K562 (cell line): Measurements from ENCODE around the gene WASL. TPM values are rescaled to one million over a fixed set of nuclear protein-coding genes. Genes with fewer than 3 reads are reported as not detected.

Experiments
- ATAC-seq: fragments of 200-7000 bp; cut with Tn5 transposase; 3 replicates; pipeline ENCODE4 v1.9.1; 2020; ENCODE audit warnings: moderate library complexity
- BruUV-seq: library from RNA; stranded (reverse); fragments of 400-500 nt; replicated peaks from 2 replicates; lab custom pipeline; 2021; lab: Mats Ljungman, UMichigan
- CTCF ChIA-PET: fragments of 300-600 bp; formaldehyde crosslinking; extraction: SDS; loops from one replicate; lab custom pipeline; 2021; ENCODE audit warnings: low intra/inter-chr PET ratio; lab: Yijun Ruan, JAX
- POLR2A ChIA-PET: fragments of 300-600, 350-650 bp; sonication (Branson Sonifier 250); formaldehyde crosslinking; extraction: SDS; loops from one replicate; lab custom pipeline; 2021; ENCODE audit warnings: antibody characterized with exemption, inconsistent platforms; lab: Yijun Ruan, JAX
- DNase-seq, 4 experiments: peaks; one replicate each; pipeline versions ENCODE4 v3.0.0 to v3.0.0-alpha.2; 2011 to 2018; ENCODE audit warnings: low spot score in 3 of 4, mixed read lengths in 3 of 4; ENCODE audit errors: extremely low read depth in 1 of 4
- FAIRE-seq: peaks from 2 replicates; lab custom pipeline; 2011; peaks lifted over from hg19 to GRCh38; lab: Jason Lieb, UNC
- H2AFZ ChIP-seq: 2 replicates; pipeline ENCODE4 v1.6.0; 2011; ENCODE audit warnings: low read depth, low read length, control low read depth, inconsistent platforms
- H3K27ac ChIP-seq: fragments of 200-600 bp; 3 replicates; pipeline ENCODE4 v1.8.0; 2011; ENCODE audit warnings: low read depth, mild to moderate bottlenecking, control low read depth, inconsistent platforms, low read length, moderate library complexity, mixed read lengths; ENCODE audit errors: extremely low read depth
- H3K27me3 ChIP-seq, 2 experiments: fragments of 300-600 bp in 1 of 2; 2 replicates in 1 of 2; 3 replicates in 1 of 2; pipeline versions ENCODE4 v1.6.0 to v1.8.0; 2011; ENCODE audit warnings: inconsistent platforms in 2 of 2, low read length in 2 of 2, mild to moderate bottlenecking in 1 of 2, mixed read lengths in 1 of 2, moderate library complexity in 1 of 2; ENCODE audit not compliant: control insufficient read depth in 2 of 2, insufficient read depth in 2 of 2
- H3K36me3 ChIP-seq: fragments of 300-600 bp; 3 replicates; pipeline ENCODE4 v1.8.0; 2011; ENCODE audit warnings: mild to moderate bottlenecking, low read length, inconsistent platforms; ENCODE audit not compliant: control insufficient read depth, insufficient read depth
- H3K4me1 ChIP-seq, 2 experiments: fragments of 200-600 bp in 1 of 2; replicated peaks in 1 of 2; 2 replicates in 1 of 2; 3 replicates in 1 of 2; pipeline versions ENCODE4 v1.5.1 to v1.8.0; 2011; ENCODE audit warnings: inconsistent platforms in 2 of 2, low read length in 2 of 2, mild to moderate bottlenecking in 1 of 2, mixed read lengths in 1 of 2, moderate library complexity in 1 of 2; ENCODE audit not compliant: control insufficient read depth in 2 of 2, insufficient read depth in 2 of 2
- H3K4me2 ChIP-seq: 2 replicates; pipeline ENCODE4 v1.6.1; 2011; ENCODE audit warnings: low read length, control low read depth, inconsistent platforms, mixed read lengths; ENCODE audit not compliant: insufficient read depth
- H3K4me3 ChIP-seq: fragments of 200-600 bp; sonication (generic), shearing (Covaris generic); 2 replicates; pipeline ENCODE4 v1.5.1; 2016; ENCODE audit warnings: control low read depth, inconsistent platforms
- H3K79me2 ChIP-seq: fragments of 200-600 bp; 3 replicates; pipeline ENCODE4 v1.8.0; 2011; ENCODE audit warnings: low read length, inconsistent platforms; ENCODE audit not compliant: control insufficient read depth, insufficient read depth
- H3K9ac ChIP-seq, 2 experiments: 2 replicates each; pipeline versions ENCODE4 v1.6.0 to v1.6.1; 2011; ENCODE audit warnings: low read depth in 2 of 2, low read length in 2 of 2, control low read depth in 1 of 2, inconsistent platforms in 1 of 2, mild to moderate bottlenecking in 1 of 2, mixed read lengths in 1 of 2; ENCODE audit not compliant: insufficient read depth in 1 of 2
- H3K9me1 ChIP-seq: one replicate; pipeline ENCODE4 v1.6.0; 2011; ENCODE audit warnings: inconsistent platforms, mild to moderate bottlenecking, low read length, moderate library complexity; ENCODE audit not compliant: control insufficient read depth, insufficient read depth
- H3K9me3 ChIP-seq: replicated peaks from 2 replicates; pipeline ENCODE4 v1.5.1; 2011; ENCODE audit warnings: low read depth, low read length, inconsistent platforms; ENCODE audit not compliant: control insufficient read depth, insufficient read depth
- H4K20me1 ChIP-seq: replicated peaks from 2 replicates; pipeline ENCODE4 v1.6.1; 2011; ENCODE audit warnings: low read length, inconsistent platforms, mixed read lengths; ENCODE audit not compliant: control insufficient read depth, insufficient read depth
- ARNT ChIP-seq, 2 experiments: fragments of 450-650 bp; IDR thresholded peaks; 2 replicates each; pipeline ENCODE4 v1.6.1; 2016; ENCODE audit warnings: mild to moderate bottlenecking in 1 of 2
- ESRRA ChIP-seq: fragments of 450-650 bp; IDR thresholded peaks from 2 replicates; pipeline ENCODE4 v1.6.1; 2014; ENCODE audit warnings: low read depth, mild to moderate bottlenecking, moderate library complexity, borderline replicate concordance
- FOSL1 ChIP-seq: fragments of 200-800 bp; sonication (Bioruptor generic); conservative IDR thresholded peaks from 2 replicates; pipeline ENCODE4 v1.6.1; 2016; ENCODE audit warnings: missing genetic modification characterization, missing compliant biosample characterization
- RBM15 ChIP-seq: fragments of 200-400 bp; formaldehyde crosslinking; IDR thresholded peaks from 2 replicates; pipeline ENCODE4 v1.6.1; 2018; ENCODE audit warnings: mild to moderate bottlenecking, low read length, moderate library complexity; ENCODE audit not compliant: insufficient read depth
- SRF ChIP-seq, 2 experiments: fragments of 250-450, 450-650 bp in 1 of 2; sonication (Bioruptor Pico) in 1 of 2; sonication (generic) in 1 of 2; formaldehyde crosslinking; IDR thresholded peaks; 2 replicates each; pipeline versions ENCODE4 v1.5.0 to v1.5.1; 2020 to 2022; ENCODE audit warnings: mild to moderate bottlenecking in 1 of 2, missing genetic modification reagents in 1 of 2
- THRAP3 ChIP-seq: fragments of 450-650 bp; IDR thresholded peaks from 2 replicates; pipeline ENCODE4 v1.6.1; 2016; ENCODE audit warnings: mild to moderate bottlenecking, inconsistent platforms, borderline replicate concordance
- ZHX1 ChIP-seq: fragments of 150-350 bp; conservative IDR thresholded peaks from 2 replicates; pipeline ENCODE4 v1.6.1; 2014; ENCODE audit warnings: low read length
- ZNF124 ChIP-seq: sonication (generic); formaldehyde crosslinking; IDR thresholded peaks from 2 replicates; pipeline ENCODE4 v1.8.1; 2022; ENCODE audit warnings: missing genetic modification reagents
- ZNF134 ChIP-seq: fragments of 250-450 bp; sonication (Bioruptor Pico); conservative IDR thresholded peaks from 2 replicates; pipeline ENCODE4 v1.4.0; 2020
- ZNF431 ChIP-seq: sonication (generic); formaldehyde crosslinking; IDR thresholded peaks from 2 replicates; pipeline ENCODE4 v1.8.0; 2022; ENCODE audit warnings: mild to moderate bottlenecking, missing genetic modification reagents
- WGBS: fragments of 100-300 bp; shearing (Covaris generic); methylation state at CpG from one replicate; pipeline ENCODE4 v1.1.6; 2016; ENCODE audit warnings: low coverage, mixed read lengths; ENCODE audit not compliant: insufficient coverage; ENCODE audit errors: missing lambda C conversion rate; 5-methylcytosine and 5-hydroxymethylcytosine counted together
- in situ Hi-C: fragments of 300-500 bp; cut with MboI; formaldehyde crosslinking; loops from 4 replicates; pipeline ENCODE4 v1.15.0; 2018; ENCODE audit warnings: inconsistent platforms, mixed read lengths
- intact Hi-C: fragments of 100-400 bp; cut with micrococcal nuclease; formaldehyde crosslinking; loops from 2 replicates; pipeline ENCODE4 v1.14.2; 2022
- polyA plus RNA-seq, 8 experiments: library from polyadenylated mRNA; depleted of rRNA in 4 of 8; stranded (reverse) in 5 of 8; unstranded in 3 of 8; fragments of >200 nt; fragmentation: Nextera tagmentation in 2 of 8; fragmentation: Illumina TruSeq in 1 of 8; extraction: Ambion mirVana in 2 of 8; extraction: Trizol in 1 of 8; gene quantifications; 2 replicates each; pipeline versions ENCODE4 v1.2.1 to v1.2.3, GENCODE V29; 2011 to 2014; ENCODE audit warnings: inconsistent platforms in 1 of 8, missing spikeins in 1 of 8
- total RNA-seq, 7 experiments: library from RNA; depleted of rRNA in 6 of 7; stranded (reverse); fragments of >200 nt in 6 of 7; fragmentation: Illumina TruSeq in 2 of 7; extraction: Trizol in 2 of 7; gene quantifications; 2 replicates each; pipeline versions ENCODE4 v1.2.1 to v1.2.3, GENCODE V29; 2011 to 2021; ENCODE audit warnings: low replicate concordance in 1 of 7
- TF ChIP-seq, protein P1 (sequence below): fragments of 200-800 bp; sonication (Bioruptor generic); IDR thresholded peaks from 2 replicates; pipeline ENCODE4 v1.6.1; 2017; ENCODE audit warnings: missing genetic modification characterization, missing compliant biosample characterization
- TF ChIP-seq, protein P2 (sequence below), 2 experiments: IDR thresholded peaks; 2 replicates each; pipeline ENCODE4 v1.6.1; 2011; ENCODE audit warnings: borderline replicate concordance in 1 of 2, control low read depth in 1 of 2, low read depth in 1 of 2, low read length in 1 of 2, mild to moderate bottlenecking in 1 of 2, mixed read lengths in 1 of 2, moderate library complexity in 1 of 2; ENCODE audit not compliant: insufficient read depth in 1 of 2, insufficient read length in 1 of 2, poor library complexity in 1 of 2, severe bottlenecking in 1 of 2; ENCODE audit errors: extremely low read depth in 1 of 2
- TF ChIP-seq, protein P3 (sequence below), 3 experiments: fragments of 200-800 bp in 1 of 3; sonication (Bioruptor generic) in 1 of 3; sonication (generic) in 1 of 3; formaldehyde crosslinking in 1 of 3; IDR thresholded peaks; 2 replicates each; pipeline versions ENCODE4 v1.6.1 to v1.8.0; 2016 to 2022; ENCODE audit warnings: mild to moderate bottlenecking in 2 of 3, missing compliant biosample characterization in 2 of 3, missing genetic modification characterization in 2 of 3, missing genetic modification reagents in 1 of 3

WASL gene
- total and polyA plus RNA-seq, 9 of the 15 experiments (the other 6 are each of a cell fraction or from before 2014, with no cell fraction given): 3.2 to 13.9 (median 8.3) TPM

DNA sequence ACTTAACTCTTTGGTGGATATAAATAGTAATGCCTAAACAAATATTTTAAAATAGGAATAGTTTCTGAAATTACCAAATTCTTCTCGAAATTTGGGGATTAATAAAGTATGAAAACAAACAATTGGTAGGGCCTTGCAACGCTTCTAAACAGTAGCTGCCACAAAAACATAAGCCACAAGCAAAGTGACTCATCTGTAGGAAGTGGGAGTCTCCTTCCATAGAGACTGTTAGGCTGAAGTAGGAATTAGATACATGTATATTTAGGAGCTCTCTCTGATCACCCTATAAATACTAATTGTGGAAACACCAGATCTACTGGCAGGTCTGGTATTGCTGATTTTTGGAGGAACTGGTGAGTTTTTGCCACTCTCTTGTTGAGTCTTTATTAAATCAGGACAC lies 98.8 kb downstream of the WASL start:
- Histone ChIP-seq H3K4me2 (no peak overlapping the region), H3K27me3 (peaks cover 0 to 11% of the 10 kb centered on the region in 2 experiments; a peak in 2 of 5 replicates), H3K4me1 (no peaks in the 10 kb centered on the region; a peak in 1 of 5 replicates), H3K9ac (no peak overlapping the region), H3K79me2 (no peaks in the 10 kb centered on the region), H3K9me1 (no peaks in the 10 kb centered on the region), H3K36me3 (no peaks in the 10 kb centered on the region), H4K20me1 (no peaks in the 10 kb centered on the region), H2AFZ (no peak overlapping the region), H3K27ac (no peak overlapping the region), H3K4me3 (no peak overlapping the region), H3K9me3 (no peaks in the 10 kb centered on the region)
- ChIA-PET POLR2A (interaction anchor here (0.6 to 2.3 kb wide), 3 partner anchors 12 to 28 kb away, joined by 3 to 7 read pairs (median 3); no protein-coding TSS in a partner anchor), CTCF (no interaction called here)
- in situ Hi-C loops (no loop called here), intact Hi-C loops (no loop called here)
- no peak for DNase-seq
- FAIRE-seq: no peak
- WGBS: 2% methylated on average over 2 of the region's 2 CpGs
- peak; percentile 51 for ATAC-seq
- BruUV-seq: no TSS peak
- no peak for TF ChIP-seq ARNT (IDR thresholded peaks at IDR 0.05)
- no peak for TF ChIP-seq ZNF124 (CRISPR knock-in tag)
- TF ChIP-seq, protein P1, sequence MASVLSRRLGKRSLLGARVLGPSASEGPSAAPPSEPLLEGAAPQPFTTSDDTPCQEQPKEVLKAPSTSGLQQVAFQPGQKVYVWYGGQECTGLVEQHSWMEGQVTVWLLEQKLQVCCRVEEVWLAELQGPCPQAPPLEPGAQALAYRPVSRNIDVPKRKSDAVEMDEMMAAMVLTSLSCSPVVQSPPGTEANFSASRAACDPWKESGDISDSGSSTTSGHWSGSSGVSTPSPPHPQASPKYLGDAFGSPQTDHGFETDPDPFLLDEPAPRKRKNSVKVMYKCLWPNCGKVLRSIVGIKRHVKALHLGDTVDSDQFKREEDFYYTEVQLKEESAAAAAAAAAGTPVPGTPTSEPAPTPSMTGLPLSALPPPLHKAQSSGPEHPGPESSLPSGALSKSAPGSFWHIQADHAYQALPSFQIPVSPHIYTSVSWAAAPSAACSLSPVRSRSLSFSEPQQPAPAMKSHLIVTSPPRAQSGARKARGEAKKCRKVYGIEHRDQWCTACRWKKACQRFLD (CRISPR knock-in tag): peak; percentile 19; the same call in 1 of the 2 replicates
- TF ChIP-seq ZNF134 (CRISPR knock-in tag): no peak
- TF ChIP-seq, protein P2, sequence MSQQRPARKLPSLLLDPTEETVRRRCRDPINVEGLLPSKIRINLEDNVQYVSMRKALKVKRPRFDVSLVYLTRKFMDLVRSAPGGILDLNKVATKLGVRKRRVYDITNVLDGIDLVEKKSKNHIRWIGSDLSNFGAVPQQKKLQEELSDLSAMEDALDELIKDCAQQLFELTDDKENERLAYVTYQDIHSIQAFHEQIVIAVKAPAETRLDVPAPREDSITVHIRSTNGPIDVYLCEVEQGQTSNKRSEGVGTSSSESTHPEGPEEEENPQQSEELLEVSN (IDR thresholded peaks at IDR 0.05; ENCODE audit: borderline replicate concordance in 1 of 2, extremely low read depth in 1 of 2, insufficient read depth in 1 of 2, insufficient read length in 1 of 2, low read depth in 1 of 2, low read length in 1 of 2, poor library complexity in 1 of 2, severe bottlenecking in 1 of 2): no peak
- TF ChIP-seq, protein P3, sequence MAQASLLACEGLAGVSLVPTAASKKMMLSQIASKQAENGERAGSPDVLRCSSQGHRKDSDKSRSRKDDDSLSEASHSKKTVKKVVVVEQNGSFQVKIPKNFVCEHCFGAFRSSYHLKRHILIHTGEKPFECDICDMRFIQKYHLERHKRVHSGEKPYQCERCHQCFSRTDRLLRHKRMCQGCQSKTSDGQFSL (CRISPR knock-in tag; IDR thresholded peaks at IDR 0.05): no peak
- TF ChIP-seq, protein P3 (tag; IDR thresholded peaks at IDR 0.05): no peak
- TF ChIP-seq THRAP3: no peak
- TF ChIP-seq FOSL1: peak; percentile 73
- TF ChIP-seq ZHX1: no peak
- no peak for TF ChIP-seq RBM15
- TF ChIP-seq ESRRA: no peak
- no peak for TF ChIP-seq SRF (CRISPR knock-in tag; IDR thresholded peaks at IDR 0.05)
- no peak for TF ChIP-seq ZNF431
